ENCODE measurements around the gene MTNR1A.

The MTNR1A gene

GRCh38 chr4:186499467-186499866 is 55.9 kb downstream of the MTNR1A start:
- no peak overlapping the region for H3K27ac ChIP-seq

GRCh38 chr4:186497043-186497442 is 58.3 kb downstream of the MTNR1A start:
- DNase-seq (ENCODE audit: low read depth, low spot score): no peak
- no peak overlapping the region for H3K27ac ChIP-seq

More at GRCh38 chr4:186499467-186499866, 55.9 kb downstream of the MTNR1A start:
- DNase-seq (ENCODE audit: low read depth, low spot score): no peak

- no peak for DNase-seq (ENCODE audit: low read depth, low spot score)
- H3K27ac ChIP-seq: no peak overlapping the region
Observed at GRCh38 chr4:186494496-186494895, 60.9 kb downstream of the MTNR1A start.

GRCh38 chr4:186487726-186488125 is 67.6 kb downstream of the MTNR1A start:
- DNase-seq (ENCODE audit: low read depth, low spot score): no peak

GRCh38 chr4:186486172-186486571 is 69.2 kb downstream of the MTNR1A start:
- H3K27ac ChIP-seq: no peak overlapping the region

More at GRCh38 chr4:186487726-186488125, 67.6 kb downstream of the MTNR1A start:
- H3K27ac ChIP-seq: no peak overlapping the region

GRCh38 chr4:186485561-186486062 is 69.8 kb downstream of the MTNR1A start:
- DNase-seq (ENCODE audit: low read depth, low spot score): no peak
- H3K27ac ChIP-seq: no peak overlapping the region

More at GRCh38 chr4:186486172-186486571, 69.2 kb downstream of the MTNR1A start:
- DNase-seq (ENCODE audit: low read depth, low spot score): no peak

- no peak for DNase-seq (ENCODE audit: low read depth, low spot score)
- H3K27ac ChIP-seq: no peak overlapping the region
Observed at GRCh38 chr4:186485150-186485549, 70.2 kb downstream of the MTNR1A start.

- DNase-seq (ENCODE audit: low read depth, low spot score): no peak
- H3K27ac ChIP-seq: no peak overlapping the region
Observed at GRCh38 chr4:186483656-186484055, 71.7 kb downstream of the MTNR1A start.
